22Rv1 (cell line): Measurements from ENCODE around the gene BEST1.

Source experiments
- CTCF ChIP-seq: fragments of 450-650 bp; IDR thresholded peaks from 2 replicates; pipeline ENCODE4 v1.5.1; 2017; ENCODE audit warnings: mild to moderate bottlenecking
- ZFX ChIP-seq: fragments of 450-650 bp; IDR thresholded peaks from 2 replicates; pipeline ENCODE4 v1.6.1; 2017; ENCODE audit warnings: antibody characterized with exemption, borderline replicate concordance

GRCh38 chr11:61914471-61915171, 35.5 kb upstream of the BEST1 start:
- no peak for TF ChIP-seq CTCF
- TF ChIP-seq ZFX, result no peak
